GM19455 (cell line): ENCODE data around the gene DAPL1.
A peak's percentile ranks its signal among the peaks of the same experiment; 100 is the strongest.

Experiments used
- ATAC-seq: cut with Tn5 transposase; IDR thresholded peaks from one replicate; pipeline ENCODE4 v1.9.1; 2021; ENCODE audit not compliant: unreplicated experiment

Gene DAPL1, protein sequence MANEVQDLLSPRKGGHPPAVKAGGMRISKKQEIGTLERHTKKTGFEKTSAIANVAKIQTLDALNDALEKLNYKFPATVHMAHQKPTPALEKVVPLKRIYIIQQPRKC

DNA sequence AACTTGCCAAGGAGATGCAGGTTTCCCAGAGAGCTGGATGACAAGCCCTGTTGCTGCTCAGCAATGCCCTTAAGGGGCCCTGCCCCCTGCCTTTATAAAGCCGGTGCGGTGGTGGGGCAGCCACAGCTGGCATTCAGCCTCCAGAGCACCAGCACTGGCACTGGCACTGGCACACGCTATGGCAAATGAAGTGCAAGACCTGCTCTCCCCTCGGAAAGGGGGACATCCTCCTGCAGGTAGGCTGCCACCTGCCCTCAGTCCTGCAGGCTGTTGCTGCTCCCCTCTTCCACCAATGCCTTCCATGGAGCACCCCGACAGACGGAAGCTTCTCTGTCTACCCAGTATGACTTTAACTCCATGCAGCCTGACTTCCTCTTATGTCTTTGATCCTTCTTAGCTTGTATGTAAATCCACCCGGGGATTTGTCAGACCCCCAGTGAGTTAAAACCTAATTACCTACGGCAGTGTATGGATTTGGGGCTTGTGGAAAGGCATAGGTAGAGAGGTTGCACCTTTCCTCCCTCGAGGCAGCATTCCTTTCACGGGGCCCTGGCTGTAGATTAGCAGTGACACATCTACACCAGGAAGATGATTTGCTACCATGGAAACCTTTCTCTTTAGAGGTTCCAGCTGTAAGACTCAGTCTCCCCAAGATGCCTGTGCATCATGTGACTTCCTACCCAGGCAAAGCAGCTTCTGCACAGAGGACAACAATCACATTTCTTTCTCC, at the start of gene DAPL1:
TSS of gene DAPL1 (plus strand) at position 123 of the 730 bp plus-strand sequence. CDS start at position 179, 56 bp downstream.
- no peak for ATAC-seq

- ATAC-seq: no peak
Observed at GRCh38 chr2:158745866-158746382, 49.2 kb upstream of the DAPL1 start.

DNA sequence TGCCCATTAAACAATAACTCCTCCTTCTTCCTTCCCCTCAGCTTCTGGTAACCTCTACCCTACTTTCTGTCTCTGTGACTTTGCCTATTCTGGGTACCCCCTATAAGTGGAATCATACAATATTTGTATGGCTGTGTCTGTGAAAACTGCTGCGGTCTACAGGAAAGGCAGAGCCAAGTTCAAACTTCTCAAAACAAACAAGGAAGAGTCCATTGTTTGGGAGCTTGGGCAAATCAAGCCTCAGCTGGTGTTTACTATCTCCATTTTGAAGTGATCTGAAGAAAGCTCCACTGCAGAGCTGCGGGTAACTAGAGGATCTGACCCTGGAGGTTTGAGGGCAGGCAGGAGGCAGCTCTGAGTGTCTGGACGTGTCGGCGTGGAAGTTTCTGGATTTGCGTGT, 48.6 kb upstream of the DAPL1 start:
- no peak for ATAC-seq

DNA sequence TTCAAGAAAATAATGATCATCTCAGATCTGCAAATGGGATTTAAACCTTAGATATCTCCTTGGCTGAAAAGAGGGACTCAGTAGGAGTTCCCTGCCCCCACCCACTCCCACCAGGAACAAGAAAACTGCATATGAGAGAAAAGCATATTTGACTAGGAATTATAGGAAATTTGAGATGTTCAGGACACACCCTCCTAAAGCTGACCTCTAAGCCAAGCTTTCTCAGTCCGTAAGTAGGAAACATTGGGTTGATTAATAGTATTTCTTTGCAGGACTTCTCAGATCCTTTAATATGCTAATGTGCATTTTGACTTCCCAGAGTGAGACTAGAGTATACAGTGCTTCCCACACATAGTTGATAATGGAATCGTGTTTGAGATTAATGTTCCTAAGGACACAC, 47.8 kb upstream of the DAPL1 start:
- ATAC-seq: no peak

GRCh38 chr2:158748926-158749590, 46.1 kb upstream of the DAPL1 start:
- no peak for ATAC-seq

GRCh38 chr2:158750458-158751125, 44.5 kb upstream of the DAPL1 start:
- ATAC-seq: no peak

DNA sequence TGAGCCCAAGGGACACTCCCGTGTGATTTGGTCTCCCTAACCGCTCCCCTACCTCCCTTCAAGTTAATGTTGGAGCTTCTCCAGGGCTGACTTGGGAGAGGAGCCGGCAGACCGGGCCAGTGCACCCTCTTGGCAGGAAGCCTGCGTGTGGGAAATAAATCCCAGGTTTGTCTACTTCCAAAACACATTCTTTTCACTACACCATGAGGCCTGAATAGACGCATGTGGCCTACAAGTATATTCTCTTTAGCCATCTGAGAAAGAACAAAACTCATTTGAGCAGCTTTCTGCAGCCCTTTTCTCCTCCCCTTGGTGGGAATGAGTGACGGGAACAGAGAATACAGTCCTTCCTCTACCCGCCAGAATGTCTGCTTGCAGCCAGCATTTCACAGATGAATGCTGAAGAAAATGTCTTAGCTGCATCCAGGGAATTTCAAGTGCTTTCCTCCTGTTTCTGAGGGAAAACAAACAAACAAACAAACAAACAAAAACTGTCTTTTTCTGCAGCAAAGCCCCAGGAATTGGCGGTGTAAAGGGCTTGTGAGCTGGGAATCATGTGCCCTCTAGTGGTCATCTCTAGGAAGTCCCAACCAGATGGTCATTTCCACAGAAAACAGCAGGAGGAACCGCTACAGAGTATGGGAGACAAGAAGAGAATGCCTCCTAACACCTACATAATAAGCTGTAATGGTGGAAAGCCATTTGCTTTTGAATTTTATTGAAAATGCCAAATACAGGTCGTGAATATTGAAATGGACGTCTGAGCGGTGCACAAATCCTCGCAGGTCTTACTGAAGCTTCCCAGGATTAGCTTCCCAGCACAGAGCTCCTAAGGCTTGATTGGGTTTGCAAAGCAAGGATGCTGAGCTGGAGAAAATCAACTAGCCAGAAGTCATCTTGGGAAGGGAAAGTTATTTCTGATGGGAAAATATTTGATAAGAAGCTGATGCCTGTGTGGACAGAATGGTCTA, 41.2 kb upstream of the DAPL1 start:
- peak; percentile 92 for ATAC-seq

- ATAC-seq: no peak
Observed at GRCh38 chr2:158755310-158756087, 39.6 kb upstream of the DAPL1 start.

DNA sequence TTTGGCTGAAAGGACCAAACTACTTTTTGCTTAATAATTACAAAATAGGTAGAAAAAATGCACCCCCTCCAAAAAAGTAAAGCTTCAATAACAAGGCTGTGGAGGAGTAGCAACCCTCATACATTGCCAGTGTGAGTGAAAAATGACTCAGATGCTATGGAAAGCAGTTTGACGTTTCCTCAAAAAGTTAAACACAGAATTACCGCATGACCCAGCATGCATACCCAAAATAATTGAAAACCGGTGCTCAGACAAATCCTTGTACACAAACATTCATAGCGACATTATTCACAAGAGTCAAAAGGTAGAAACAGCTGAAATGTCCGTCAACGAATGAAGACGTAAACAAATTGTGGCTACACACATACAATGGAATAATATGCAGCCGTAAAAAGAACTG, 38.8 kb upstream of the DAPL1 start:
- no peak for ATAC-seq

DNA sequence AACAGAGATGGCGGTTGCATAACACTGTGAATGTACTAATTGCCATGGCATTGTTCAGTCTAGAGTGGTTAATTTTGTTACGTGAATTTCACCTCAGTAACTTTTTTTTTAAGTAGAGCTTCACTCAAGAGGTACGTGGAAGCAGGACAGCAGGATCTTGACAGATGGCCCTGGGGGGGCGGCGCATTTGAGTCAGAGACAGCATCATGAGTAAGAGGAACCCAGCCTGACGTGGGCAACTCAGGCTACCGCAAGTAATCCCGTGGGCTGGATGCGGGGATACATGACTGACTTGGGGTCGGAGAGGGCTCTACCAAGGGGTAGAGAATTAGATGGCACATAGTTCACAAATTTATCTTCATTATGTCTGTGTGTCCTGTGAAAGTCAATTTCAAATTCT, 38.1 kb upstream of the DAPL1 start:
- ATAC-seq: no peak

DNA sequence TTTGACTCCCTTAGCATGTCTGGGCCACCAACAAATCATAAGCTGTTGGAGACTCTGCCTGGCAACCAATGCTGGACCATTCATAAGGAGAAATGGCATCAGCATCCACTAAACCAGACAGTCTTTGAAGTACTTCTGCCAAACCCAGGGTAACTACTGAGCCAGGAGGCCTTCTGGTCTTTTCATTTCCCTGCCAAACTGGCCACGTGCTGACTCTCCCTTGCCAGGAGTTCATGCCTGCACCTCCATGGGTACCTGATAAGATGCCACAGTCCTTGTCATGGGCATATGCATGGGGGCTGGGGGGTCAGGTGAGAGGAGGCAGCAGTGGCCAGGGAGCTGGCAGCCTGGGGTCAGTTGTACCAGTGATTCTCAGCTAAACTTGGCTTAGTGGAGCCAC, 34.2 kb upstream of the DAPL1 start:
- no peak for ATAC-seq

GRCh38 chr2:158761621-158762020, 33.5 kb upstream of the DAPL1 start:
- no peak for ATAC-seq

DNA sequence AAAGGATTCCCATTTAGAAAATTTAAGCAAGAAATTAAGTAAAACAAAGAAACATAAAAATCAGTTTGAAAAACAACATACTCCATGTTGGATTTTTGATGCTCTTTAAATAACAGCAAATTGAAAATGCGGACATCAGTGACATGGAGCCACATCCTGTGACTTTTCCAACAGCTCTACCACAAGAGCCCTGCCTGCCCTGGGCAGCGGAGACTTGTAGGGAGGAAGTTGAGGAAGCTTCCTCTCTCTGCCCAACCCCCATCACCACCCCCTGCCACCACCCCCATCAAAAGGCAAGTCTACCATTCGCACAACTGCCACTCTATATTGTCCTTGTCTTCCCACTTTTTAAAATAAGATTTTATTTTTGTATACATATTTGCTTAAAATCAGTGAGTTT, 32.8 kb upstream of the DAPL1 start:
- no peak for ATAC-seq

DNA sequence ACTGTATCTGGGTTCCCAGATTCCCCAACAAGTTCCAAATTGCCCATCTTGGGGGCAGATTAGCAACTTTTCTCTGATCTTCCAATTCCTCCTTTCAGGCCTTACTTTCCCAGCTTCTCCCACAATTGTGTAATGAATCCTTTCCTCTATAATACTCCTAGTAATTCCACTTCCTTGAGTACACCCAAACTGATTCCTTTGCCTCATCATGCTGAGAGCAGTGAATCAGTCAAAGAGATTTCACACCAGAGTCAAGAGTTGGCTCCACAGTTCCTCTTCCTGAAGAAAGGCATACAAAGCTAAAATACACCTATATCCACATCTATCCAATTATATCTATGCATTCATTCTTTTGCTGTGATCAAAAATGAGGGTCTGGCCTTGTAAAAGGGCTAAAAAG, 28.6 kb upstream of the DAPL1 start:
- no peak for ATAC-seq

DNA sequence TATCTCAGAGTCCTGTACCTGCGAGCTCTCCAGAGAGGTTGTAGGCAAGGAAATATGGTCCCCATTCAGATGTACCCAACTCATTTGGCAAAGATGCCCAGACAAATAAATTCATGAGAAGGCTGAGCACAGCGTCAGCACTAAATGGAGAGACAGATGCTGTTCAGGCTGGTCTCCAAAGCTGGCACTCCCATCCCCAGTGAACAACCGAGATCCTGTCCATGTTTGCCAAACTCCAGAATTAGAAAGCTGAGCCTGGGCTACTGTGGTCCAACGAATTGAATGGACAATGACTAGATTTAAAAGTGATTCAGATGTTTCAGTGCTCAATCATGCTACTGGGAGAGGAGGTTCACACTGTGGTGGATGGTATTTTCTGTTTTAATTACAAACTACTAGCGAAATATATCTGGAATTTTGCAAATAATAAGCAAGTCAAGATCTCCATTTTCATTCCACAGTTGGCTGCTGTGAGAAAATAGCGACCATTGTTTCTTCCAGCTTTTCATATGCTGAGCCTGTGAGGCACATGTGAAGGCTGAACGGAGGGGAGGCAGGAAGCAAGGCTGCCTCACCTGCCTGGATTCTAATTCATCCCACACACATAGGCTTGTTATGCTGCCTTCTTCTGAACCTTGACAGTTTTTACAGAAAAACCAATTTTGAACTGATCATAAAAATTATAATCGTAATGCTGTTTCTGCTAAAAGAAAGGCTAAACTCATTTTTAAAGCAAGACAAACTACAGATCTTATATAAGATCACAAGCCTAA, 22.6 kb upstream of the DAPL1 start:
- no peak for ATAC-seq

DNA sequence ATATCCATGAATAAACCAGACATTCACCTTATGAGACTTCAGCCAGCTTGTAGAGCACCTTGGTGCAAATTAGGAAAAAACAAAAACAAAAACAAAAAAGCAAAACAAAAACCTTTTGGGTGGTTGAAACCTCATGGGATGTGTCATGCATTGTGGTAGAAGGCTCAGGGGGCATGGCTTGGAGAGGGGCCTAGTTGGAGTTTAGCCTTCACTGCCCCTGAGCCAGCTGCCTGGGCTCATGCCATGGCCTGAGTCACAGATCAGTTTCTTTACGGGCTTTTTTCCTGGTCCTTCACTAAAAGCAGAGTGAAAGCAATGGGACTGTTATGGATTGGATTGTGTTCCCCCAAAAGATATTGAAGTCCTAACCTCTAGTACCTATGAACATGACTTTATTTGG, 22.0 kb upstream of the DAPL1 start:
- no peak for ATAC-seq

GRCh38 chr2:158774681-158775080, 20.4 kb upstream of the DAPL1 start:
- no peak for ATAC-seq

DNA sequence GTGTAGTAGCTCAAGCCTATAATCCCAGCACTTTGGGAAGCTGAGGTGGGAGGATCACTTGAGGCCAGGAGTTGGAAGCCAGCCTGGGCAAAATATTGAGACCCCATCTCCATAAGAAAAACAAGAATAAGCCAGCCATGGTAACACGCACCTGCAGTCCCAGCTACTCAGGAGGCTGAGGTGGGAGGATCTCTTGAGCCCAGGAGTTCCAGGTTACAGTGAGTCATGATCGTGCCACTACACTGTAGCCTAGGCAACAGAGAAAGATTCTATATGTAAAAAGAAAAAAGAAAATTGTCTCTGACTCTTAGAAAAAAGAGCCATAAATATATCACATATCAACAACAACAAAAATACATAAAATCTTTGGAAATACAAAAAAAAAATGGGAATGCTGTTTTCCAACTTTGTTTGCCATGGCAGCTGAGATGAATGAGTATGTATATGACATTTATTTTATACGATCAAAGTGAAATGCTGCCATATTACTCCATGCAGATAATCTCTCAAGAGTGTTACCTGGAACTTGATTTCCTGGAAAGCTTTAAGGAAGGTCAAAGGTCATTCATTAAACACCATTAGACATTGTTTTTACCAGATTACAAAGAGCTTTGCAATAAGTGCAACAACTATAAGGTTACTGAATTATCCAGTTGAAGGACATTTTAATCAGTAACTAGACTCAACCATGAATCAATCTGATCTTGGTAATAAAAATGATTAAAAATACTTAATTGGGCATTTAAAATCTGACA, 19.7 kb upstream of the DAPL1 start:
- no peak for ATAC-seq
